Esophagus squamous epithelium (tissue), 4 donors: ENCODE data around the gene NFATC2.

Experiments used
- POLR2A ChIP-seq, 4 donors: fragments of 450-650 bp; IDR thresholded peaks; one replicate each; pipeline ENCODE4 v1.6.1; 2017; ENCODE audit warnings: antibody characterized with exemption in 4 of 4, mild to moderate bottlenecking in 4 of 4, moderate library complexity in 3 of 4
- TF ChIP-seq, protein P1 (sequence below), 6 experiments: fragments of 450-650 bp in 4 of 6; fragments of 200-600 bp in 2 of 6; sonication (generic) in 2 of 6; IDR thresholded peaks; one replicate each; pipeline ENCODE4 v1.5.1; 2016 to 2019; ENCODE audit warnings: antibody characterized with exemption in 6 of 6, mild to moderate bottlenecking in 4 of 6, moderate library complexity in 4 of 6

DNA sequence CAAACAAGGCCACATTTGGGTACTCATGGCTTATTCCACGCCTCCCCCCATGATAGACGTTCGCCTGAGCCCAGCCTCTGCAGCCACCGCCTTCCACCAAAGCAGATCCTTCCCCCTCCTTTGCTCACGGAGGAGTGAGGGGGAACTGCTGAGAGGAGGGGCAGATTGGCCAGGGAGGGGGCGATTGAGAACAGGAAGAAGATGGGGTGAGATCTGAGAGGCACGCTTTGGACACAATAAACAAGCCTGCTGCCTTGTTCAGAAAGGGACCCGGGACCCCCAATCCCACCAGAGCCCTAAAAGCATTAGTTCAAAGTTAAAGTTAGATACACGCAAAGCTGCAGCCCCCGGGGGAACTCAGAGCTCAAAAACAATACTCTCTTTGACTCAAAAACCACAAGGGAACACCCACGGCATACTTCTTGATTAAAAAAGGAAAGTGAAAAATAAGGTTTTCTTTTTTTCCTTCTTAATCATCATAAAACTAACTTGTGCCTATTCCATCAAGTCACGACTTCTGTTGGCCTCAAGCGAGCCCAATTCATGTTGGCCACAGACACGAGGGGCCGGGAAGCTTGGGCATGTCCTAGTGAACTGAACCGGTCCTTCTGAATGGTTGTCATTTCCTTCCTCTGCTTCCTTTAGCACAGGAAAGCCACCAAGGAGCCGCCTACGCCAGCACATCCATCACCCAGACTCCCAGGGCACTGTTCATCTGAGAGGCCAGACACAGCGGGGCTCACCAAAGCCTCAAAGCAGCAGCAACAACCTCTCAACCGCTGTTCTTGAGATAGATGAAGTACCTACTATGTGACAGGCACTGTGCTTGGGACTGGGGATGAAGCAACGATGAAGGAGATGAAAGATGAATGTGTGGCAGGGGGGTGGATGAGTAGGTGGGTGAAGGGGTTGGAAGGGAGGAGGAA lies 44.7 kb downstream of the NFATC2 start:
- TF ChIP-seq POLR2A (IDR thresholded peaks at IDR 0.05), result no peak
- TF ChIP-seq, protein P1, sequence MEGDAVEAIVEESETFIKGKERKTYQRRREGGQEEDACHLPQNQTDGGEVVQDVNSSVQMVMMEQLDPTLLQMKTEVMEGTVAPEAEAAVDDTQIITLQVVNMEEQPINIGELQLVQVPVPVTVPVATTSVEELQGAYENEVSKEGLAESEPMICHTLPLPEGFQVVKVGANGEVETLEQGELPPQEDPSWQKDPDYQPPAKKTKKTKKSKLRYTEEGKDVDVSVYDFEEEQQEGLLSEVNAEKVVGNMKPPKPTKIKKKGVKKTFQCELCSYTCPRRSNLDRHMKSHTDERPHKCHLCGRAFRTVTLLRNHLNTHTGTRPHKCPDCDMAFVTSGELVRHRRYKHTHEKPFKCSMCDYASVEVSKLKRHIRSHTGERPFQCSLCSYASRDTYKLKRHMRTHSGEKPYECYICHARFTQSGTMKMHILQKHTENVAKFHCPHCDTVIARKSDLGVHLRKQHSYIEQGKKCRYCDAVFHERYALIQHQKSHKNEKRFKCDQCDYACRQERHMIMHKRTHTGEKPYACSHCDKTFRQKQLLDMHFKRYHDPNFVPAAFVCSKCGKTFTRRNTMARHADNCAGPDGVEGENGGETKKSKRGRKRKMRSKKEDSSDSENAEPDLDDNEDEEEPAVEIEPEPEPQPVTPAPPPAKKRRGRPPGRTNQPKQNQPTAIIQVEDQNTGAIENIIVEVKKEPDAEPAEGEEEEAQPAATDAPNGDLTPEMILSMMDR (IDR thresholded peaks at IDR 0.05), result no peak
